MCF 10A (cell line): Measurements from ENCODE around the gene MT1B. TPM values are rescaled to one million over a fixed set of nuclear protein-coding genes. Genes with fewer than 3 reads are reported as not detected.

ENCODE experiments used
- BruUV-seq: library from RNA; stranded (reverse); fragments of 400-500 nt; replicated peaks from 2 replicates; lab custom pipeline; 2021; lab: Mats Ljungman, UMichigan
- CTCF ChIA-PET: fragments of 300-600 bp; sonication (Branson Sonifier 250); formaldehyde crosslinking; extraction: SDS; loops from one replicate; lab custom pipeline; 2021; ENCODE audit warnings: antibody characterized with exemption, inconsistent platforms; lab: Yijun Ruan, JAX
- POLR2A ChIA-PET: fragments of 300-600, 350-650 bp; sonication (Branson Sonifier 250); formaldehyde crosslinking; extraction: SDS; loops from one replicate; lab custom pipeline; 2020; ENCODE audit warnings: antibody characterized with exemption, inconsistent platforms; lab: Yijun Ruan, JAX
- DNase-seq: peaks from one replicate; pipeline ENCODE4 v3.0.0-alpha.2; 2018; ENCODE audit not compliant: unreplicated experiment
- H3K27ac Mint-ChIP-seq: one replicate; pipeline ENCODE4 v1.8.0; 2022; ENCODE audit warnings: mild to moderate bottlenecking, low read depth, mixed read lengths; ENCODE audit not compliant: unreplicated experiment
- H3K27me3 Mint-ChIP-seq: one replicate; pipeline ENCODE4 v1.8.0; 2022; ENCODE audit warnings: mixed read lengths; ENCODE audit not compliant: insufficient read depth, unreplicated experiment
- H3K36me3 Mint-ChIP-seq: one replicate; pipeline ENCODE4 v1.8.0; 2022; ENCODE audit warnings: mild to moderate bottlenecking, moderate library complexity, mixed read lengths; ENCODE audit not compliant: insufficient read depth, unreplicated experiment
- H3K4me1 Mint-ChIP-seq: one replicate; pipeline ENCODE4 v1.8.0; 2022; ENCODE audit warnings: mixed read lengths; ENCODE audit not compliant: insufficient read depth, unreplicated experiment
- H3K4me3 Mint-ChIP-seq: one replicate; pipeline ENCODE4 v1.8.0; 2022; ENCODE audit warnings: mild to moderate bottlenecking, moderate library complexity, mixed read lengths; ENCODE audit not compliant: unreplicated experiment
- H3K9me3 Mint-ChIP-seq: one replicate; pipeline ENCODE4 v1.8.0; 2022; ENCODE audit warnings: mixed read lengths; ENCODE audit not compliant: unreplicated experiment
- intact Hi-C: fragments of 100-400 bp; cut with micrococcal nuclease; formaldehyde crosslinking; loops from 2 replicates; pipeline ENCODE4 v1.14.1; 2022
- total RNA-seq: library from RNA; stranded (reverse); gene quantifications from 2 replicates; pipeline ENCODE4 v1.2.3, GENCODE V29; 2022
- TF ChIP-seq, protein P1 (sequence below): fragments of 200-600 bp; IDR thresholded peaks from one replicate; pipeline ENCODE4 v1.8.0; 2022; ENCODE audit warnings: antibody characterized with exemption, mild to moderate bottlenecking; ENCODE audit not compliant: unreplicated experiment

Gene MT1B
- total RNA-seq, 1 experiment from 2014 or later, result not detected

DNA sequence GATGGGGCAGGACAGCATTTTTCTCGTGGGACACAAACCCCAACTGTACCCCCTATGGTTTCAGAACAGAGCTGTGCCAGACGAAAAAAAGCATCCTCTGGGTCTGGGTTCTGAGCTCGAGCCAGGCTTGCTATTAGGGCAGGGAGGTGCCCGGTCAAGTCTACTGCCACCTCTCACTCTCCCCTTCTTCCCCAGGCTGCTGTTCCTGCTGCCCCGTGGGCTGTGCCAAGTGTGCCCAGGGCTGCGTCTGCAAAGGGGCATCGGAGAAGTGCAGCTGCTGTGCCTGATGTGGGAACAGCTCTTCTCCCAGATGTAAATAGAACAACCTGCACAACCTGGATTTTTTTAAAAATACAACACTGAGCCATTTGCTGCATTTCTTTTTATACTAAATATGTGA is 25.0 kb upstream of the MT1B start:
- TF ChIP-seq, protein P1, sequence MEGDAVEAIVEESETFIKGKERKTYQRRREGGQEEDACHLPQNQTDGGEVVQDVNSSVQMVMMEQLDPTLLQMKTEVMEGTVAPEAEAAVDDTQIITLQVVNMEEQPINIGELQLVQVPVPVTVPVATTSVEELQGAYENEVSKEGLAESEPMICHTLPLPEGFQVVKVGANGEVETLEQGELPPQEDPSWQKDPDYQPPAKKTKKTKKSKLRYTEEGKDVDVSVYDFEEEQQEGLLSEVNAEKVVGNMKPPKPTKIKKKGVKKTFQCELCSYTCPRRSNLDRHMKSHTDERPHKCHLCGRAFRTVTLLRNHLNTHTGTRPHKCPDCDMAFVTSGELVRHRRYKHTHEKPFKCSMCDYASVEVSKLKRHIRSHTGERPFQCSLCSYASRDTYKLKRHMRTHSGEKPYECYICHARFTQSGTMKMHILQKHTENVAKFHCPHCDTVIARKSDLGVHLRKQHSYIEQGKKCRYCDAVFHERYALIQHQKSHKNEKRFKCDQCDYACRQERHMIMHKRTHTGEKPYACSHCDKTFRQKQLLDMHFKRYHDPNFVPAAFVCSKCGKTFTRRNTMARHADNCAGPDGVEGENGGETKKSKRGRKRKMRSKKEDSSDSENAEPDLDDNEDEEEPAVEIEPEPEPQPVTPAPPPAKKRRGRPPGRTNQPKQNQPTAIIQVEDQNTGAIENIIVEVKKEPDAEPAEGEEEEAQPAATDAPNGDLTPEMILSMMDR, result no peak
- Mint-ChIP-seq H3K4me1 (peaks cover 11% of the 10 kb centered on the region), H3K36me3 (peaks cover 30% of the 10 kb centered on the region), H3K27ac (peak overlapping the region; percentile 80), H3K9me3 (no peaks in the 10 kb centered on the region), H3K4me3 (peak overlapping the region; percentile 95), H3K27me3 (no peaks in the 10 kb centered on the region)
- DNase-seq, result no peak
- ChIA-PET CTCF (interaction anchor here (1.0 to 2.7 kb wide), 4 partner anchors 17 to 75 kb away, joined by 3 to 12 read pairs (median 4); no protein-coding TSS in a partner anchor), POLR2A (interaction anchor here (0.5 to 15.3 kb wide), 24 partner anchors 10 to 1978 kb away, joined by 3 to 1404 read pairs (median 6); partner anchors contain the start of genes MT1F, MT1X and MT2A)
- intact Hi-C loops, result no loop called here
- BruUV-seq, result no TSS peak

DNA sequence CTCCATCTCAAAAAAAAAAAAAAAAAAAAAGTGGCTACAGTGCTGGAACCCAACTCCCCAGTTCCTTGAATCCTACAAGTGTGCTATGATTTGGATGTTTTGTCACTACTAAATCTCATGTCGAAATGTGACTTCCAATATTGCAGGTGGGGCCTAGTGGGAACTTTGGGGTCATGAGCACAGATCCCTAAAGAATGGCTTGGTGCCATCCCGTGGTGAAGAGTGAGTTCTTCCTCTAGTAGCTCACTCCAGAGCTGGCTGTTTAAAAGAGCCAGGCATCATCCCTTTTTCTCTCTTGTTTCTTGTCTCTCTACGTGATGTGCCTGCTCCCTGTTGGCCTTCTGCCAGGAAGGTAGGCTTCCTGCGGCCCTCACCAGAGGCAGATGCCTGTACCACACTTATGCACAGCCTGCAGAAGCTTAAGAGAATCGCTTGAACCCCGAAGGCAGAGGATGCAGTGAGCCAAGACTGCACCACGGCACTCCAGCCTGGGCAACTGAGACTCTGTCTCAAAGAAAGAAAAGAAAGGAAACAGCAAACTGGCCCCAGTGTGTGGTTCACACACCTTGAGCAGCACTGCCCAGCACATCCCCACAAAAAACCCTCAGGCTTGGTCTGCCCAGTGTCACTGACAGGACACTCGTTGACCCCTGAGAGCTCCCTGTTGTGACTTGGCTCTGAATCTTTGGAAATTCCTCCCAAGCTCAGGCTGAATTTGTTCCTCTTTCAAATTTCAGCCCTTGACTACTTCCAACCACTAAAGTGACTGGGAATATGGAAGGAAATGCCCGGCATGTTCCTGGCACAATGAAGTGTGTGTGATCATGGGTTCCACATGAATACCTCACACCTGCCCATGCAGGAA is 23.0 kb upstream of the MT1B start:
- TF ChIP-seq, protein P1, result no peak
- BruUV-seq, result no TSS peak
- Mint-ChIP-seq H3K4me1 (peaks cover 14% of the 10 kb centered on the region), H3K4me3 (no peak overlapping the region), H3K27ac (no peak overlapping the region), H3K9me3 (no peaks in the 10 kb centered on the region), H3K27me3 (no peaks in the 10 kb centered on the region), H3K36me3 (peaks cover 30% of the 10 kb centered on the region)
- POLR2A ChIA-PET, result interaction anchor here (0.6 to 15.3 kb wide), 14 partner anchors 8 to 1823 kb away, joined by 3 to 1404 read pairs (median 4); partner anchors contain the start of genes MT1F, MT1X, MT2A and PSME3IP1
- intact Hi-C loops, result no loop called here
- CTCF ChIA-PET, result interaction anchor here (0.6 to 1.0 kb wide), 3 partner anchors 15 to 73 kb away, joined by 3 to 7 read pairs (median 4); no protein-coding TSS in a partner anchor
- DNase-seq, result peak; percentile 63

DNA sequence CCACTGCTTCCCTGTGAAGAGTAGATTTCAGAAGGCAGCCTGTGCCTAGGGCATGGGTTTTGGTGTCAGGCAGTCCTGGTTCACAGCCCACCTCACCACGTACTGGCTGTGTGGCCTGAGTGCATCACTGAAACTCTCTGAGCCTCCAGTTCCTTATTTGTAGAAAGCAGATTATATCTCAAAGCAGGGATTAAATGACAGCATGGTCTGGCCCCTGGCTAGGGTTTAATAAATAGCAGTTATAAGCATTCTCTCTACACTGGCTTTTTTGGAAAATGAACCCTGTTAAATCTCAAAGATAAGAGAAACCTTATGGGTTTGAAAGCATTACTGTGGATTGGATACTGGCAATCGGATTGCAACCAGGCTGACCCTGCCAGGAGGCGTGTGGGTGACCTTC is 22.2 kb upstream of the MT1B start:
- DNase-seq, result no peak
- H3K4me1 Mint-ChIP-seq, result peaks cover 18% of the 10 kb centered on the region
- H3K4me3 Mint-ChIP-seq, result no peak overlapping the region
- H3K36me3 Mint-ChIP-seq, result peaks cover 30% of the 10 kb centered on the region
- no peak overlapping the region for H3K27ac Mint-ChIP-seq
- no peaks in the 10 kb centered on the region for H3K27me3 Mint-ChIP-seq
- intact Hi-C loops, result no loop called here
- TF ChIP-seq, protein P1, result no peak
- ChIA-PET POLR2A (interaction anchor here (1.4 to 15.3 kb wide), 7 partner anchors 8 to 72 kb away, joined by 6 to 1404 read pairs (median 31); partner anchors contain the start of genes MT1X and MT2A), CTCF (interaction anchor here (1.4 kb wide), 1 partner anchor 39 kb away, joined by 3 read pairs; no protein-coding TSS in a partner anchor)
- no peaks in the 10 kb centered on the region for H3K9me3 Mint-ChIP-seq
- BruUV-seq, result no TSS peak

DNA sequence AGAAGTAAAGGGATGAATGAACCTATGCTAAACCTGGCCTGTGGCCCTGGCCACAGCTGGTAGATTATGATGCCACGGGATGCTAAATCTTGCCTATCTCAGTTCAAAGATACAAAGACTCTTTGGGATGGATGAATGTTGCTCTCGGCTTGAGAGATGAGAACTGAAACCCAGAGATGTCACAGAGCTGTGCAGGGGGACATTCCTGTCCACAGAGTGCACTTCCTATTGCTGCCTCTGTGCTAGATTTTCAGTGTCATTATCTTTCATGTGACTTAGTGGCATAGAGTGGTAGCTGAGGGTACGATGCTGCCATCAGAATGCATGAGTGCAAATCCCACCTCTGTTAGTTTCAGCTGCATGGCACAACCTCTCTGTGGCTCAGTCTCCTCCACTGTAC is 21.6 kb upstream of the MT1B start:
- intact Hi-C loops, result no loop called here
- TF ChIP-seq, protein P1, result no peak
- Mint-ChIP-seq H3K9me3 (no peaks in the 10 kb centered on the region), H3K4me3 (no peak overlapping the region), H3K4me1 (peaks cover 13% of the 10 kb centered on the region), H3K27me3 (no peaks in the 10 kb centered on the region), H3K36me3 (peaks cover 26% of the 10 kb centered on the region), H3K27ac (no peak overlapping the region)
- ChIA-PET POLR2A (interaction anchor here (2.1 to 15.3 kb wide), 3 partner anchors 13 to 53 kb away, joined by 6 to 1404 read pairs (median 31); partner anchors contain the start of genes MT1X and MT2A), CTCF (interaction anchor here (0.7 to 1.4 kb wide), 4 partner anchors 18 to 53 kb away, joined by 3 to 4 read pairs (median 3); no protein-coding TSS in a partner anchor)
- no peak for DNase-seq
- no TSS peak for BruUV-seq
